ENCODE results near the gene SLC6A6.
A peak's percentile ranks its signal among the peaks of the same experiment; 100 is the strongest.

Gene SLC6A6

DNA sequence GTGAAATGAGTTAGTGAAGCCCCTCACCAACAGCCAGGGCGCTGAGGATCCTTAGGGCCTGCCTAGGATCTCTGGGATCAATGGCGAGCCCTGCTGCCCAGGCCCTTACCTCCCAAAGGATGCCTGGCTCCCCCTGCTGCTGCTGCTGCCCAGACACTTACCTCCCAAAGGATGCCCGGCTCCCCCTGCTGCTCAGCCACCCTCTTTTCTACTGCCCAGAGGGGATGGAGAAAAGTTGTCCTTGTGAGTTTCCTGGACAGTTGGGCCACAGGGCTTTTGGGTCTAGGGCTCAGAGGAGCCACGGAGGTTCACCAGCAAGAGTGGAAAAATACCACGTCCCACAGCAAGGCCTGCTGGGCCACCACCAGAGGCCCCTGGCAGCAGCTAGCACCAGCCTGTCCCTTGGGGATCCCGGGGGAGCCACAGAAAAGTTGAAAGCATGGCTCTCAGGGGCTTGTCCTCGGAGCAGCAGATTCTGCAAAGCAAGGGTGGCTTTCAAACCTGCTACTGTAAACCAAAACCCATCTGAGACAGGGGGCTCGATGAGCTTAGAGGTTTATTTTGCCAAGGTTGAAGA, 59.4 kb downstream of the SLC6A6 start:
- no peak for DNase-seq (ENCODE audit: extremely low read depth, low read depth)

DNA sequence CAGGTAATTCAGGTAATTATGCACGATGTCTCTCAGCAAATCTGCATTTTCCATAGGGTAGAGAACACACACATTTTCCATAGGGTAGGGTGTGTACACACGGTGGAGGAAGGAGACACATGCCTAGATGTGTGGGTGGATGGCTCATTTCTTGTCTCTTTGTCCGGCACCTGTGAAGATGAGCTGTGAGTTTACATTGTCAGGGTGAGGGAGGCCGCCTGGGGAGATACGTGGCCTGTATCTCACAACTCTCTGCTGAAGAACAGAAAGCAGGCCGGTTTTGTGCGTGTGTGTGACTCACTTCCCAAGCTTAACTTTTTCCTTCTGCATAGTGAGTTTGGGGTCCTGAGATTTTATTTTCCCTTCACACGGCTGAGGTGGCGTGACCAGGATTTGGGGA, 60.3 kb downstream of the SLC6A6 start:
- no peak for DNase-seq (ENCODE audit: extremely low read depth, low read depth)

More for the DNA sequence above, 59.4 kb downstream of the SLC6A6 start:
- TF ChIP-seq, protein P1, sequence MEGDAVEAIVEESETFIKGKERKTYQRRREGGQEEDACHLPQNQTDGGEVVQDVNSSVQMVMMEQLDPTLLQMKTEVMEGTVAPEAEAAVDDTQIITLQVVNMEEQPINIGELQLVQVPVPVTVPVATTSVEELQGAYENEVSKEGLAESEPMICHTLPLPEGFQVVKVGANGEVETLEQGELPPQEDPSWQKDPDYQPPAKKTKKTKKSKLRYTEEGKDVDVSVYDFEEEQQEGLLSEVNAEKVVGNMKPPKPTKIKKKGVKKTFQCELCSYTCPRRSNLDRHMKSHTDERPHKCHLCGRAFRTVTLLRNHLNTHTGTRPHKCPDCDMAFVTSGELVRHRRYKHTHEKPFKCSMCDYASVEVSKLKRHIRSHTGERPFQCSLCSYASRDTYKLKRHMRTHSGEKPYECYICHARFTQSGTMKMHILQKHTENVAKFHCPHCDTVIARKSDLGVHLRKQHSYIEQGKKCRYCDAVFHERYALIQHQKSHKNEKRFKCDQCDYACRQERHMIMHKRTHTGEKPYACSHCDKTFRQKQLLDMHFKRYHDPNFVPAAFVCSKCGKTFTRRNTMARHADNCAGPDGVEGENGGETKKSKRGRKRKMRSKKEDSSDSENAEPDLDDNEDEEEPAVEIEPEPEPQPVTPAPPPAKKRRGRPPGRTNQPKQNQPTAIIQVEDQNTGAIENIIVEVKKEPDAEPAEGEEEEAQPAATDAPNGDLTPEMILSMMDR (IDR thresholded peaks at IDR 0.05; ENCODE audit: low read depth, low read length) = peak; percentile 87

DNA sequence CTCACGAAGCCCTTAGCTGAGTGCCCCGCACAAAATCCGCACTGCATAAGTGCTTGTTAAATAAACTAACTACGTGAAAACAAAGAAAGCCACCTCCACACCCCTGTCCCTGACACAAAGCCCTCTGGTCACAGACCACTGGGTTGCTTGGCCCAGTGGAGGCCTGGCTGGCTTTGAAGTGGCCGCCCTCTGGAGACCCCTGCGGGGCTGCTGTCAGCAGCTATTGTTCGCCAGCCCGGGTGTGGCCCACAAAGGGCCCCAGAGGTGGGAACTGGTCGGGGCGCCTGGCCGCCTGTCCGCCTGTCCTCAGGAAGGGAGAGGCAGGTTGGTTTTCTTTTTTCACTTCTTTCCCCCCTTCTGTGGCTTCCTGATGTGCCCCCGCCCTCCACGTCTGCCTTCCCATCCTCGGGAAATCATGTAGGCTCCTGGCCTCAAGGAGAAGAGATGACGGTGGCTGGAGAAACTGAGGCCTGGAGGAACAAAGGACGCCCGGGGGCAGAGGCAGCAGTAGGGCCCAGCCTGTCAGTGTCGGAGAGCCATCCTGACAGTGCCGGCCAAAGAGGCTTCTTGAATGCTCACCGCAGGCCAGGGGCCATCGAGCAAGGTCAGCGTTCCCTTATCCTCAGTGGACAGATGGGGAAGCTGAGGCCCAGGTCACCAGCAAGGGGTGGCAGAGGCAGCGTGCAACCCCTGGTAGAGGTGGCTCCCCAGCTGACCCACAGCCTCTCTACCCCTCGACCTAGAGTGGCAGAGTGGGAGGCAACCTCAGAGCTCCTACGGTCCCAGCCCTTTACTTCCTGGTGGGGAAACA, 61.1 kb downstream of the SLC6A6 start:
- TF ChIP-seq, protein P1 (IDR thresholded peaks at IDR 0.05; ENCODE audit: low read depth, low read length) = no peak
- no peak for DNase-seq (ENCODE audit: extremely low read depth, low read depth)

More for the DNA sequence above, 60.3 kb downstream of the SLC6A6 start:
- TF ChIP-seq, protein P1 (IDR thresholded peaks at IDR 0.05; ENCODE audit: low read depth, low read length) = no peak

DNA sequence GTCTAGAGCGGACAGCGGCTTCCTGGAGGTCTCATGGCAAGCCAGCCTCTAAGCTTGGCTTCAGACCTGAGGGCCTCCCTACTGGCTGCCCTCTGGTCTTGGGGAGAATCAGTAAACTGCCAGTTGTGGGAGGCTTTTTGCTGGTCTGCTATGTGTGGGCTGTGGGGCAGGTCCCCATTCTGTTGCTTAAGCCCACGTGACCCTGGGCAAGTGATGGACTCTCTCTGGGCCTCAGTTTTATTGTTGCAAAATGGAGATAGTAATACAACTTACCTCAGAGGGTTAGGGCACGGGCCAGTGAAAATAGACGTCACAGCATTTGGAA, 61.7 kb downstream of the SLC6A6 start:
- no peak for DNase-seq (ENCODE audit: extremely low read depth, low read depth)
- TF ChIP-seq, protein P1 (IDR thresholded peaks at IDR 0.05; ENCODE audit: low read depth, low read length) = no peak

DNA sequence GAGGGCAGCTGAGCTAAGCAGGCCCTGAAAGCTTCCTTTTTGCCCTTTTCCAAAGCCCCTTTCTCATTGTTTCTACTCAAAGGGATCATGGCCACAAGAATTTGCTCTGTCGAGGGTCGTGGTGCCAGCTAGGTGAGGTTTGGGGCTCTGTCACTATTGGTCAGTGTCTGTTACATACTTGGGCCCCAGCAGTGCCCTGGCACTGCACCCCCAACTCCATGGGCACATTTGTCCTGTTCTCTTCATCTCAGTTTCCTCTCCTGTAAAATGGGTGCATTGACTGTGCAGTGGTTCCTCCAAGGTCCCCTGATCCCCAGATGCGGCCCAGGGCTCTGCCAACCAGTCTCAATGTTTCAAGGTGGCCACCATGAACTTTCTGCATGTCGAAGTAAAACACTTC, 62.1 kb downstream of the SLC6A6 start:
- DNase-seq (ENCODE audit: extremely low read depth, low read depth) = no peak
- TF ChIP-seq, protein P1 (IDR thresholded peaks at IDR 0.05; ENCODE audit: low read depth, low read length) = no peak

DNA sequence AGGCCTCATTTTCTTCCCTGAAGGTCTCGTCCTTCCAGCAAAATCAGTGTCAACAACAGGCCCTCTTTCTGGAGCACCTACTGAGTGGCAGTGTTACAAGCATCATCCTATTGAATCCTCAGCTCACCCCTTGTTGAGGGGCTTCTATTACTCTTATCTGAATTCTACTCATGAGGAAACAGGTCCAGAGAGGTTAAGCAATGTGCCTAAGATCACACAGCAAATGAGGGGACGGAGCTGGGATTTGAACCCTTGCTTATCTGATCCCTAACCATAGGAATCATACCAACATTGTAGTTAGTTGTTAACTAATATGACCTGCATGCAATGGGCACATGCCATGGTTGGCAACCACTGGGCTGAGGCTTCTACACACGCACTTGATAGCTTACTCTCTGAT, 63.0 kb downstream of the SLC6A6 start:
- DNase-seq (ENCODE audit: extremely low read depth, low read depth) = no peak
- TF ChIP-seq, protein P1 (IDR thresholded peaks at IDR 0.05; ENCODE audit: low read depth, low read length) = no peak

DNA sequence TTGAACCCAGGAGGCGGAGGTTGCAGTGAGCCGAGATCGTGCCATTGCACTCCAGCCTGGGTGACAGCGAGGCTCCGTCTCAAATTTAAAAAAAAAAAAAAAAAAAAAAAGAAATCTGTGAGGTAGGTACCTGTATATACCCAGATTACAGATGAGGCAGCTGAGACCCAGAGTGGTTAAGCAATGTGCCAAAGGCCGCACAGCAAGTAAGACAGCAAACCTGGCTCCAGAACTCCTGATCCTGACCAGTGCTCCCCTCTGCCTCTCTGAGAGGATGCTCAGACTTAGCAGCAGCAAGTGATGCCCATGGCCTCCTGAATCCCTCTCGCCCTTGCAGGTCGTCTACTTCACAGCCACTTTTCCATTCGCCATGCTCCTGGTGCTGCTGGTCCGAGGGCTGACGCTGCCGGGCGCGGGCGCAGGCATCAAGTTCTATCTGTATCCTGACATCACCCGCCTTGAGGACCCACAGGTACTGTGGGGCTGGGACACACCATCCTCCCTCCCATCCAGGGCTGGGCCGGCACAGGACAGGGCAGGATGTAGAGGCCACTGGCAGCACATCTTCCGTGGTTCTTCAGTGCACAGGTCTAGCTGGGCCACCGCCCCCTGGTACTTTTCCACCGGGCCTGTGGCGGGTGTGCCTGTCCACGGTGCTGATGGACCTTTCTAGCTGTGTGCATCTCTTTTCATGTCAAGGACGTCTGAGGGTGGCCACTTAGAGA, 63.9 kb downstream of the SLC6A6 start:
- TF ChIP-seq, protein P1 (IDR thresholded peaks at IDR 0.05; ENCODE audit: low read depth, low read length) = no peak
- no peak for DNase-seq (ENCODE audit: extremely low read depth, low read depth)

All from AG09319 (cell line).